SJSA1 (cell line): ENCODE data around the gene PLEKHA6. TPM values are rescaled to one million over a fixed set of nuclear protein-coding genes. Genes with fewer than 3 reads are reported as not detected.

Source experiments
- DNase-seq, 2 experiments: peaks; one replicate each; pipeline ENCODE4 v3.0.0-alpha.2; 2015 to 2020; ENCODE audit warnings: low spot score in 2 of 2, low read depth in 1 of 2
- H3K27ac ChIP-seq: fragments of 250-450 bp; sonication (Bioruptor Pico); 2 replicates; pipeline ENCODE4 v1.5.1; 2020; ENCODE audit warnings: mild to moderate bottlenecking, moderate library complexity
- H3K27me3 ChIP-seq: fragments of 250-450 bp; sonication (Bioruptor Pico); replicated peaks from 2 replicates; pipeline ENCODE4 v1.5.1; 2020; ENCODE audit warnings: mild to moderate bottlenecking, moderate library complexity
- H3K36me3 ChIP-seq: fragments of 250-450 bp; sonication (Bioruptor Pico); 2 replicates; pipeline ENCODE4 v1.5.1; 2020; ENCODE audit warnings: mild to moderate bottlenecking
- H3K4me1 ChIP-seq: fragments of 250-450 bp; sonication (Bioruptor Pico); replicated peaks from 2 replicates; pipeline ENCODE4 v1.6.1; 2021; ENCODE audit warnings: mild to moderate bottlenecking
- H3K4me3 ChIP-seq: fragments of 250-450 bp; sonication (Bioruptor Pico); 2 replicates; pipeline ENCODE4 v1.5.1; 2020; ENCODE audit warnings: mild to moderate bottlenecking
- H3K9me3 ChIP-seq: fragments of 250-450 bp; sonication (Bioruptor Pico); replicated peaks from 2 replicates; pipeline ENCODE4 v1.5.1; 2020; ENCODE audit warnings: mild to moderate bottlenecking
- total RNA-seq: library from RNA; depleted of rRNA; stranded (reverse); fragments of >200 nt; shearing (Covaris generic); gene quantifications from 2 replicates; pipeline ENCODE4 v1.2.3, GENCODE V29; 2014

Gene PLEKHA6
- total RNA-seq, 1 experiment from 2014 or later = 0.76 TPM

DNA sequence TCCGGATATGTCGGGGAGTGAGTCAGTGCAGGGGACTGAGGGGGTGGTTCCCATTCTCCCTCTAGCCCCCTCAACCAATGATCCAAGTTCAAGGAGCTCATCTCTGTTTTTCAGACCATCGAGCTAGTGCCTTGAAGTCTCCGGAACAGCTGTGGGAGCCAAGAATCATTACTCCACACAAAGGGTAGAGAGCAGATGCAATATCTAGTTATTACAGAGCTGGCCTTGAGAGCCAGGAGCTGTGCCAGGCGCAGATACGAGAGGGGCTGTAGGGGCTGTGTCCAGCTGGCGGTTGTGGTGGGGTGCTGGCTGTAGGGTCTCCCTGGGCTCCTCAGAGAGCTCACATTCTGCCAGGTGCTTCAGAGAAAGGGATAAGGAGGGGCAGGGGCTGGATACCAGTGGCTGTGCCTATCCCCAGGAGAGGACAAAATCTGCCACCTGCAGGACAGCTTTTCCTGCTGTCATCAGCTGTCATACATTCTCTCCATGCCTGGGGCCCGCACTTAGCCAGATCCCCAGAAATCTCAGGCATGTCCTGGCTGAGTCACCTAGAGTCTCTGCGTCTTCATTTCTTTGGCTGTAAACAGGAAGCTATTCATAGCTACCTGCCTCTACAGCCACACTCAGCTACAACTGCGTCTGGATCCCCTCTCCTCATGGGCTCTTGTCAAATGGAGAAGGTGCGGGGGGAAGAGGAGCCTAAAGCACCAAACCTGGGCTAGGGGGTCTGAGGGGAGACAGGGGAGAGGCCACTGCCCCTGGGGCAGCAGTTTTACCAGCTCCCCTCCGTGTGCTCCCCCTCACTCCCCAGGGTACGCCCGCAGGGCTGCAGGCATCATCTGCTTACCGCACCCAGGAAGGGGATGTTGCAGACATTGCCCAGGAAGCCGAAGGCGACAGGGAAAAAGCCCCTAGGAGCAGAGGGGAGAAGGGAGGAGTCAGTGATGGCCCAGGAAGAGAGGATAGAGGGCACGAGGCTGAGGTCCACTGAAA lies 161.1 kb downstream of the PLEKHA6 start:
- Histone ChIP-seq H3K9me3 (no peaks in the 10 kb centered on the region), H3K36me3 (no peaks in the 10 kb centered on the region; the same call in 1 of the 2 replicates), H3K4me3 (no peak overlapping the region), H3K27me3 (no peaks in the 10 kb centered on the region), H3K4me1 (peaks cover 48% of the 10 kb centered on the region), H3K27ac (peak overlapping the region; percentile 91)
- DNase-seq = peak; percentile 71 to 79

DNA sequence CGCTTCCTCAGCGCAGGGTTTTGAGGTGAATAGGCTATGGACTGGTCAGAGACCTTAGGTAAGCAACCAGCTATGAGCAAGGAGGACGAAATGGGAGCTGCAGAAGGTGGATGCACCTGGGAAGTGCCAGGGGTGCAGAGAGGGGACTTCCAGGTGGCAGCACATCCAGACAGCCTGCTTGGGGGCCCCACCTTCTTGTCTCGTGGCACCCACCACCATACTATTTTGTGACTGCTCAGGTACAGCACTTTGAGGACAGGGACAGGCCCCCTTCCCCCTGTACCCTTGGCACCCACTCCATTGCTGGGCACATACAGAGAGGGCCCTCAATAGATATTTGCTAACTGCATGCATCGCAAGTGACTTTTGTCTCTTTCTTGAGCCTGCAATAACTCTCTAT lies 162.7 kb downstream of the PLEKHA6 start:
- H3K27me3 ChIP-seq = no peaks in the 10 kb centered on the region
- H3K9me3 ChIP-seq = no peaks in the 10 kb centered on the region
- peaks cover 48% of the 10 kb centered on the region for H3K4me1 ChIP-seq
- no peak overlapping the region; the same call in 1 of the 2 replicates for H3K4me3 ChIP-seq
- H3K27ac ChIP-seq = peak overlapping the region; percentile 91
- DNase-seq = no peak
- peaks cover 6% of the 10 kb centered on the region; the same call in 1 of the 2 replicates for H3K36me3 ChIP-seq

GRCh38 chr1:204196068-204196795 lies 163.5 kb downstream of the PLEKHA6 start, which contains the start of gene KISS1:
Gene KISS1 (minus strand): TSS chr1:204196491. CDS start chr1:204192876, 3,615 bp downstream.
- peak within 1 kb of the TSS; percentile 39 for H3K4me3 ChIP-seq
- no peaks in the 10 kb centered on the region for H3K27me3 ChIP-seq
- no peaks in the 10 kb centered on the region for H3K9me3 ChIP-seq
- DNase-seq = peak; percentile 50 to 61
- peaks cover 13% of the 10 kb centered on the region for H3K36me3 ChIP-seq
- H3K4me1 ChIP-seq = peaks cover 48% of the 10 kb centered on the region
- peak within 1 kb of the TSS; percentile 91 for H3K27ac ChIP-seq

GRCh38 chr1:204194771-204195170 lies 165.0 kb downstream of the PLEKHA6 start:
- no peak for DNase-seq
- Histone ChIP-seq H3K27ac (no peak overlapping the region), H3K27me3 (no peaks in the 10 kb centered on the region), H3K36me3 (peaks cover 17% of the 10 kb centered on the region), H3K4me3 (no peak overlapping the region), H3K4me1 (peaks cover 47% of the 10 kb centered on the region), H3K9me3 (no peaks in the 10 kb centered on the region)

- no peak for DNase-seq
- H3K27ac ChIP-seq = no peak overlapping the region
- H3K4me1 ChIP-seq = peaks cover 40% of the 10 kb centered on the region
Measured at GRCh38 chr1:204194080-204194479, 165.6 kb downstream of the PLEKHA6 start.

GRCh38 chr1:204192589-204193352 lies 167.0 kb downstream of the PLEKHA6 start:
- H3K4me3 ChIP-seq = no peak overlapping the region
- H3K4me1 ChIP-seq = peaks cover 27% of the 10 kb centered on the region
- no peak overlapping the region for H3K27ac ChIP-seq
- no peaks in the 10 kb centered on the region for H3K9me3 ChIP-seq
- peaks cover 17% of the 10 kb centered on the region for H3K36me3 ChIP-seq
- no peaks in the 10 kb centered on the region for H3K27me3 ChIP-seq
- DNase-seq = no peak

More at GRCh38 chr1:204194080-204194479, 165.6 kb downstream of the PLEKHA6 start:
- Histone ChIP-seq H3K9me3 (no peaks in the 10 kb centered on the region), H3K27me3 (no peaks in the 10 kb centered on the region), H3K4me3 (no peak overlapping the region), H3K36me3 (peaks cover 17% of the 10 kb centered on the region)

GRCh38 chr1:204192046-204192445 lies 167.7 kb downstream of the PLEKHA6 start:
- H3K9me3 ChIP-seq = no peaks in the 10 kb centered on the region
- no peak overlapping the region for H3K27ac ChIP-seq
- no peaks in the 10 kb centered on the region for H3K27me3 ChIP-seq
- peaks cover 17% of the 10 kb centered on the region for H3K36me3 ChIP-seq
- no peak overlapping the region for H3K4me3 ChIP-seq
- no peak for DNase-seq
- H3K4me1 ChIP-seq = peaks cover 19% of the 10 kb centered on the region

DNA sequence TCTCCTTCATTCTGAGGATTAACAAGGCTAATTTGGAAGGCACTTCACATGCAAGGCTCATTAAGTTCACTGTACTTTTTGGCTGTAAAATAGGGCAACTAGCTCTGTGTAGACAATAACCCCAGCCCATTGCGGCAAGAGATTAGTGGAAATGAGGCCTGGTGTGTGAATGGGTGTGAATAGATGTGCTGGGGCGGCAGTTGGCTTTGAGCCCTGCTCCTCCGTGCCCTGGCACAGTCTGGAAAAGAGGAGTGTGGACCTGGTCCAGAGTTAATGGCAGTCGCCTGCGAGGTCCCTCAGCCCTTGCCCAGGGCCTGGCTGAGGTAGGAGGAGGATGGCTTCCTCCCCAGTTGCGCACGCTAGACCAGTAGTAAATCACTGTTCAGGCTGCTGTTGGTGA lies 168.3 kb downstream of the PLEKHA6 start:
- no peaks in the 10 kb centered on the region for H3K27me3 ChIP-seq
- H3K9me3 ChIP-seq = no peaks in the 10 kb centered on the region
- DNase-seq = no peak
- no peak overlapping the region for H3K4me3 ChIP-seq
- peaks cover 14% of the 10 kb centered on the region for H3K4me1 ChIP-seq
- H3K27ac ChIP-seq = no peak overlapping the region
- H3K36me3 ChIP-seq = peaks cover 17% of the 10 kb centered on the region

DNA sequence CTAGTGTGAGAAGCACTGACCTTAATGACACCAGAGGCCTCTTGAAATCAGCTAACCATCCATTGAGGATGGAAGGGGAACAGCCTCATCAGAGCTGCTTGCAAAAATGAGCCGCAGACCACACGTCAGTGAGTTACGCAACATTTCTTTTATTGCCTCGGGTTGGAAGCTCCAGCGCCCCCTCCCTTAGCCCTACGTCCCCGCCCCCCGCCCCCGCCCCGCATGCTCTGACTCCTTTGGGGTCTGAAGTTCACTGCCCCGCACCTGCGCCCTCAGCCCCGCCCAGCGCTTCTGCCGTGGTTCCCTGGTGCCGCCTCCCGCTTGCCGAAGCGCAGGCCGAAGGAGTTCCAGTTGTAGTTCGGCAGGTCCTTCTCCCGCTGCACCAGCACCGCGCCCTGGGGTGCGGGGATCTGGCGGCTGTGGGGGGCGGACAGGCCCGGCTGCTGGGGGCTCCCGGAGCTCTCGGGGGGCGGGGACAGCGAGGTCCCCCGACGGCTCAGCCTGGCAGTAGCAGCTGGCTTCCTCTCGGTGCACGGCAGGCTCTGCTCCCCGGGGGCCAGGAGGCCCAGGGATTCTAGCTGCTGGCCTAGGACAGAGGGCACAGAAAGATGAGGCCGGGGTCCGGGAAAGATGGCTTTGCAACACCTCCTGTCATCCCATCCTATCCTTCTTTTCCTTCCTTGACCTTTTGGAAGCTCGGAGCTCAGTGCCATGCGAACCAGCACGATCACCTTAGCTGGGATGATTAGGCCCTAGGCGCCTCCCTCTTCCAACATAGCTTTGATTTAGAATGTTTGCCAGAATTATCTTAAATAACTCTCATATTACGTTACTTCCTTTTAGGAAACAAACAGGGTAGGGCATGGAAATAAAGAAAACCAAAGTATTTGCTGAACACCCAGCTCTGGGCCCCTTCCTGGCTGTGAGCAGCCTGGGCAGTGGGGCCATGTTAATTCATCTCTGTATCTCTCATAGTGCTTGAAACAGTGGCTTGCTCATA lies 169.2 kb downstream of the PLEKHA6 start:
- no peaks in the 10 kb centered on the region for H3K27me3 ChIP-seq
- H3K9me3 ChIP-seq = no peaks in the 10 kb centered on the region
- peaks cover 4% of the 10 kb centered on the region for H3K4me1 ChIP-seq
- peaks cover 17% of the 10 kb centered on the region for H3K36me3 ChIP-seq
- no peak overlapping the region for H3K4me3 ChIP-seq
- no peak overlapping the region for H3K27ac ChIP-seq
- no peak for DNase-seq

GRCh38 chr1:204188959-204189639 lies 170.6 kb downstream of the PLEKHA6 start:
- no peak for DNase-seq
- Histone ChIP-seq H3K4me1 (no peaks in the 10 kb centered on the region), H3K27me3 (no peaks in the 10 kb centered on the region), H3K36me3 (peaks cover 17% of the 10 kb centered on the region), H3K4me3 (no peak overlapping the region), H3K27ac (no peak overlapping the region), H3K9me3 (no peaks in the 10 kb centered on the region)

DNA sequence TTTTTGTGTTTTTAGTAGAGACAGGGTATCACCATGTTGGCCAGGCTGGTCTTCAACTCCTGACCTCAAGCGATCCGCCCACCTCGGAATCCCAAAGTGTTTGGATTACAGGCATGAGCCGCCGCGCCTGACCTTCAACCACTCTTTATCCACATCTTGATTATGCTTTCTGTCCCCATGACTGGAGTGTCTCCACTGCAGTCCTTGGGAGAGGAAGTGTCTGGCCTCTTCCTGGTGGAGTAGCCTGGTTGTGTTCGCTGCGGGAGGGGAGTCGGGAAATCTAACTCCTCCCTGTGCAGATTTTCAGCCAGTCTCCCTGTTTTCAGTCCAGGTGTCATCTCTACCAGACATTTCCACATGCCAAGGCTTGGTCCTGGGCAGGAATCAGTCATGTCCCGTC lies 173.1 kb downstream of the PLEKHA6 start:
- Histone ChIP-seq H3K9me3 (no peaks in the 10 kb centered on the region), H3K27me3 (no peaks in the 10 kb centered on the region), H3K4me3 (no peak overlapping the region), H3K27ac (no peak overlapping the region), H3K4me1 (no peaks in the 10 kb centered on the region), H3K36me3 (peaks cover 7% of the 10 kb centered on the region; the same call in 1 of the 2 replicates)
- no peak for DNase-seq

GRCh38 chr1:204181116-204181515 lies 178.6 kb downstream of the PLEKHA6 start:
- no peaks in the 10 kb centered on the region for H3K27me3 ChIP-seq
- no peak for DNase-seq
- no peak overlapping the region for H3K4me3 ChIP-seq
- H3K4me1 ChIP-seq = no peaks in the 10 kb centered on the region
- no peaks in the 10 kb centered on the region for H3K36me3 ChIP-seq
- H3K9me3 ChIP-seq = no peaks in the 10 kb centered on the region
- no peak overlapping the region for H3K27ac ChIP-seq
